CD4-positive, alpha-beta memory T cell (primary cell): ENCODE data around the gene SULT1E1. TPM values are rescaled to one million over a fixed set of nuclear protein-coding genes. Genes with fewer than 3 reads are reported as not detected.

Experiments used
- CTCF ChIA-PET: fragments of 350-600 bp; sonication (Branson Sonifier 250); formaldehyde crosslinking; loops from one replicate; lab custom pipeline; 2021; ENCODE audit warnings: inconsistent platforms; ENCODE audit not compliant: partially characterized antibody; lab: Charles Lee
- POLR2A ChIA-PET: fragments of 350-600 bp; sonication (Branson Sonifier 250); formaldehyde crosslinking; loops from one replicate; lab custom pipeline; 2021; ENCODE audit not compliant: partially characterized antibody; lab: Charles Lee
- DNase-seq, 5 donors: peaks; one replicate each; pipeline versions ENCODE4 v3.0.0 to v3.0.0-alpha.2; 2020 to 2022; ENCODE audit warnings: mixed read lengths in 1 of 5
- H3K27ac ChIP-seq: one replicate; pipeline ENCODE4 v1.7.0; 2013; ENCODE audit warnings: low read depth, low read length
- H3K27me3 ChIP-seq: 2 replicates; pipeline ENCODE4 v1.7.0; 2013; ENCODE audit warnings: mild to moderate bottlenecking, low read length, moderate library complexity; ENCODE audit not compliant: insufficient read depth
- H3K36me3 ChIP-seq: 2 replicates; pipeline ENCODE4 v1.7.0; 2013; ENCODE audit warnings: mild to moderate bottlenecking, low read length, moderate library complexity; ENCODE audit not compliant: insufficient read depth
- H3K4me1 ChIP-seq: 2 replicates; pipeline ENCODE4 v1.7.0; 2013; ENCODE audit warnings: mild to moderate bottlenecking, low read length, moderate library complexity; ENCODE audit not compliant: insufficient read depth
- H3K4me3 ChIP-seq, 2 donors: one replicate each; pipeline ENCODE4 v1.7.0; 2013; ENCODE audit warnings: low read length in 2 of 2, mild to moderate bottlenecking in 1 of 2
- H3K9me3 ChIP-seq, 2 donors: one replicate each; pipeline ENCODE4 v1.7.0; 2013; ENCODE audit warnings: low read length in 2 of 2, control low read depth in 1 of 2; ENCODE audit not compliant: control insufficient read depth in 1 of 2
- H3K27ac Mint-ChIP-seq, 7 donors: one replicate each; pipeline ENCODE4 v1.8.0; 2020 to 2021; ENCODE audit warnings: mixed read lengths in 7 of 7, mild to moderate bottlenecking in 6 of 7, inconsistent platforms in 3 of 7, moderate library complexity in 3 of 7
- H3K27me3 Mint-ChIP-seq, 2 donors: one replicate each; pipeline ENCODE4 v1.8.0; 2020 to 2021; ENCODE audit warnings: mixed read lengths in 2 of 2
- H3K36me3 Mint-ChIP-seq, 2 donors: one replicate each; pipeline ENCODE4 v1.8.0; 2020 to 2021; ENCODE audit warnings: mixed read lengths in 2 of 2, inconsistent platforms in 1 of 2, mild to moderate bottlenecking in 1 of 2
- H3K4me1 Mint-ChIP-seq, 4 donors: one replicate each; pipeline ENCODE4 v1.8.0; 2020 to 2021; ENCODE audit warnings: mixed read lengths in 4 of 4, mild to moderate bottlenecking in 1 of 4
- H3K4me3 Mint-ChIP-seq, 8 donors: one replicate each; pipeline ENCODE4 v1.8.0; 2020 to 2021; ENCODE audit warnings: mixed read lengths in 8 of 8, mild to moderate bottlenecking in 7 of 8, moderate library complexity in 6 of 8, inconsistent platforms in 3 of 8
- H3K9me3 Mint-ChIP-seq, 8 donors: one replicate each; pipeline ENCODE4 v1.8.0; 2020 to 2021; ENCODE audit warnings: mixed read lengths in 8 of 8, mild to moderate bottlenecking in 5 of 8, inconsistent platforms in 3 of 8, moderate library complexity in 1 of 8
- intact Hi-C: fragments of 100-400 bp; cut with micrococcal nuclease; formaldehyde crosslinking; loops from one replicate; pipeline ENCODE4 v1.15.1; 2023
- polyA plus RNA-seq, 2 donors: library from polyadenylated mRNA; unstranded; fragments of 300-500 nt; fragmentation: Illumina TruSeq; gene quantifications; one replicate each; pipeline ENCODE4 v1.2.3, GENCODE V29; 2021
- total RNA-seq, 2 experiments: library from RNA; stranded (reverse); gene quantifications; one replicate each; pipeline ENCODE4 v1.2.3, GENCODE V29; 2021

Gene SULT1E1
- total and polyA plus RNA-seq, 4 experiments from 2014 or later: not detected

- Mint-ChIP-seq H3K4me3 (no peak overlapping the region), H3K27ac (no peak overlapping the region), H3K36me3 (no peaks in the 10 kb centered on the region), H3K27me3 (no peaks in the 10 kb centered on the region), H3K4me1 (no peaks in the 10 kb centered on the region), H3K9me3 (peaks cover 0 to 5% (median 2%) of the 10 kb centered on the region in 8 donors)
- H3K4me1 ChIP-seq: no peaks in the 10 kb centered on the region
- ChIA-PET POLR2A (no interaction called here), CTCF (no interaction called here)
- no peaks in the 10 kb centered on the region for H3K9me3 ChIP-seq
- intact Hi-C loops: no loop called here
- DNase-seq: no peak
- H3K27me3 ChIP-seq: no peaks in the 10 kb centered on the region
- H3K27ac ChIP-seq: no peak overlapping the region
- no peak overlapping the region for H3K4me3 ChIP-seq
- no peaks in the 10 kb centered on the region for H3K36me3 ChIP-seq
Measured at GRCh38 chr4:69848028-69848427, 11.9 kb downstream of the SULT1E1 start.

- no peak overlapping the region for H3K4me3 Mint-ChIP-seq
- no peaks in the 10 kb centered on the region for H3K27me3 ChIP-seq
- ChIA-PET CTCF (no interaction called here), POLR2A (no interaction called here)
- DNase-seq: no peak
- no peak overlapping the region for H3K27ac ChIP-seq
- H3K27me3 Mint-ChIP-seq: no peaks in the 10 kb centered on the region
- no peak overlapping the region for H3K27ac Mint-ChIP-seq
- H3K4me1 ChIP-seq: no peaks in the 10 kb centered on the region
- H3K36me3 ChIP-seq: no peaks in the 10 kb centered on the region
- no peaks in the 10 kb centered on the region for H3K9me3 ChIP-seq
- intact Hi-C loops: no loop called here
- peaks cover 0 to 2% (median 0%) of the 10 kb centered on the region in 8 donors for H3K9me3 Mint-ChIP-seq
- no peak overlapping the region for H3K4me3 ChIP-seq
- H3K4me1 Mint-ChIP-seq: no peaks in the 10 kb centered on the region
- H3K36me3 Mint-ChIP-seq: no peaks in the 10 kb centered on the region
Measured at GRCh38 chr4:69843932-69844331, 16.0 kb downstream of the SULT1E1 start.

GRCh38 chr4:69843301-69843700 is 16.6 kb downstream of the SULT1E1 start:
- Mint-ChIP-seq H3K4me3 (no peak overlapping the region), H3K27me3 (no peaks in the 10 kb centered on the region), H3K9me3 (peaks cover 0 to 1% (median 0%) of the 10 kb centered on the region in 8 donors), H3K27ac (no peak overlapping the region), H3K36me3 (no peaks in the 10 kb centered on the region), H3K4me1 (no peaks in the 10 kb centered on the region)
- no peaks in the 10 kb centered on the region for H3K27me3 ChIP-seq
- no peaks in the 10 kb centered on the region for H3K36me3 ChIP-seq
- ChIA-PET POLR2A (no interaction called here), CTCF (no interaction called here)
- no peaks in the 10 kb centered on the region for H3K4me1 ChIP-seq
- H3K9me3 ChIP-seq: no peaks in the 10 kb centered on the region
- H3K4me3 ChIP-seq: no peak overlapping the region
- no peak overlapping the region for H3K27ac ChIP-seq
- DNase-seq: no peak
- intact Hi-C loops: no loop called here

GRCh38 chr4:69838977-69839376 is 21.0 kb downstream of the SULT1E1 start:
- intact Hi-C loops: no loop called here
- no peaks in the 10 kb centered on the region for H3K9me3 ChIP-seq
- Mint-ChIP-seq H3K36me3 (no peaks in the 10 kb centered on the region), H3K4me3 (no peak overlapping the region), H3K9me3 (no peaks in the 10 kb centered on the region), H3K4me1 (no peaks in the 10 kb centered on the region), H3K27ac (no peak overlapping the region), H3K27me3 (no peaks in the 10 kb centered on the region)
- H3K36me3 ChIP-seq: no peaks in the 10 kb centered on the region
- H3K27ac ChIP-seq: no peak overlapping the region
- ChIA-PET CTCF (interaction anchor here (3.0 kb wide), 1 partner anchor 16 kb away, joined by 6 read pairs; no protein-coding TSS in a partner anchor), POLR2A (no interaction called here)
- H3K4me3 ChIP-seq: no peak overlapping the region
- no peaks in the 10 kb centered on the region for H3K4me1 ChIP-seq
- no peaks in the 10 kb centered on the region for H3K27me3 ChIP-seq
- DNase-seq: no peak

GRCh38 chr4:69836287-69836686 is 23.7 kb downstream of the SULT1E1 start:
- Mint-ChIP-seq H3K4me3 (no peak overlapping the region), H3K36me3 (no peaks in the 10 kb centered on the region), H3K27me3 (no peaks in the 10 kb centered on the region), H3K4me1 (peaks cover 2 to 4% (median 4%) of the 10 kb centered on the region in 4 donors), H3K9me3 (no peaks in the 10 kb centered on the region), H3K27ac (no peak overlapping the region)
- Histone ChIP-seq H3K36me3 (no peaks in the 10 kb centered on the region), H3K27ac (no peak overlapping the region), H3K27me3 (no peaks in the 10 kb centered on the region), H3K4me3 (no peak overlapping the region), H3K9me3 (no peaks in the 10 kb centered on the region), H3K4me1 (no peaks in the 10 kb centered on the region)
- CTCF ChIA-PET: no interaction called here
- intact Hi-C loops: no loop called here
- POLR2A ChIA-PET: no interaction called here
- DNase-seq: no peak

GRCh38 chr4:69835766-69836165 is 24.2 kb downstream of the SULT1E1 start:
- DNase-seq: no peak
- Mint-ChIP-seq H3K4me1 (peaks cover 2 to 4% (median 4%) of the 10 kb centered on the region in 4 donors), H3K4me3 (no peak overlapping the region), H3K36me3 (no peaks in the 10 kb centered on the region), H3K27ac (no peak overlapping the region), H3K27me3 (no peaks in the 10 kb centered on the region), H3K9me3 (no peaks in the 10 kb centered on the region)
- Histone ChIP-seq H3K9me3 (no peaks in the 10 kb centered on the region), H3K27me3 (no peaks in the 10 kb centered on the region), H3K4me1 (no peaks in the 10 kb centered on the region), H3K4me3 (no peak overlapping the region), H3K36me3 (no peaks in the 10 kb centered on the region), H3K27ac (no peak overlapping the region)
- CTCF ChIA-PET: no interaction called here
- intact Hi-C loops: no loop called here
- POLR2A ChIA-PET: no interaction called here

GRCh38 chr4:69833251-69833650 is 26.7 kb downstream of the SULT1E1 start:
- Mint-ChIP-seq H3K27ac (no peak overlapping the region), H3K9me3 (peaks cover 0 to 3% (median 0%) of the 10 kb centered on the region in 8 donors), H3K4me1 (peaks cover 2 to 4% (median 4%) of the 10 kb centered on the region in 4 donors), H3K4me3 (no peak overlapping the region), H3K36me3 (no peaks in the 10 kb centered on the region), H3K27me3 (no peaks in the 10 kb centered on the region)
- H3K4me1 ChIP-seq: no peaks in the 10 kb centered on the region
- DNase-seq: no peak
- POLR2A ChIA-PET: no interaction called here
- intact Hi-C loops: no loop called here
- no peak overlapping the region for H3K27ac ChIP-seq
- H3K9me3 ChIP-seq: no peaks in the 10 kb centered on the region
- CTCF ChIA-PET: interaction anchor here (1.4 kb wide), 1 partner anchor 10 kb away, joined by 4 read pairs; no protein-coding TSS in a partner anchor
- no peaks in the 10 kb centered on the region for H3K27me3 ChIP-seq
- H3K4me3 ChIP-seq: no peak overlapping the region
- no peaks in the 10 kb centered on the region for H3K36me3 ChIP-seq
